GM19023 (cell line): Measurements from ENCODE around the gene GID8.
"Not testable (repeated sequence)": the region's sequence is repeated elsewhere in the genome, so short reads cannot be mapped to it uniquely, and the experiment has no call there.

Experiments used
- ATAC-seq: cut with Tn5 transposase; IDR thresholded peaks from one replicate; pipeline ENCODE4 v1.9.1; 2021; ENCODE audit warnings: mild to moderate bottlenecking, moderate library complexity; ENCODE audit not compliant: unreplicated experiment

The GID8 gene

GRCh38 chr20:62921119-62921687 is 16.7 kb upstream of the GID8 start:
- ATAC-seq: no peak

- ATAC-seq: no peak
Observed at GRCh38 chr20:62922451-62922921, 15.5 kb upstream of the GID8 start.

GRCh38 chr20:62923059-62923668 is 14.8 kb upstream of the GID8 start:
- ATAC-seq: not testable (repeated sequence)

- ATAC-seq: no peak
Observed at GRCh38 chr20:62923669-62924441, 14.1 kb upstream of the GID8 start.

- ATAC-seq: no peak
Observed at GRCh38 chr20:62924442-62925075, 13.4 kb upstream of the GID8 start.

GRCh38 chr20:62925076-62925419 is 12.9 kb upstream of the GID8 start:
- no peak for ATAC-seq

- ATAC-seq: peak; percentile 21
Observed at GRCh38 chr20:62925420-62926228, 12.3 kb upstream of the GID8 start.

GRCh38 chr20:62926229-62927127 is 11.5 kb upstream of the GID8 start, which contains the start of gene DIDO1:
DIDO1 (minus strand) TSS chr20:62926505.
- ATAC-seq: peak; percentile 73

- no peak for ATAC-seq
Observed at GRCh38 chr20:62927128-62927705, 10.7 kb upstream of the GID8 start.

- no peak for ATAC-seq
Observed at GRCh38 chr20:62928246-62928939, 9.6 kb upstream of the GID8 start.

- no peak for ATAC-seq
Observed at GRCh38 chr20:62929051-62929538, 8.9 kb upstream of the GID8 start.

GRCh38 chr20:62931464-62931863 is 6.5 kb upstream of the GID8 start:
- no peak for ATAC-seq

- no peak for ATAC-seq
Observed at GRCh38 chr20:62933966-62934365, 4.0 kb upstream of the GID8 start.

GRCh38 chr20:62935204-62935967 is 2.6 kb upstream of the GID8 start:
- no peak for ATAC-seq

GRCh38 chr20:62935968-62936585 is 1.9 kb upstream of the GID8 start:
- ATAC-seq: no peak

GRCh38 chr20:62937268-62938104 is 461 bp upstream of the GID8 start:
- ATAC-seq: peak; percentile 81

GRCh38 chr20:62940875-62941274 is 2.9 kb downstream of the GID8 start:
- no peak for ATAC-seq
